MM.1S (cell line): Measurements from ENCODE around the gene SERPINB4.

Experiments
- CTCF ChIP-seq: fragments of 300-600 bp; sonication (generic); IDR thresholded peaks from 2 replicates; pipeline ENCODE4 v1.5.1; 2016; ENCODE audit warnings: antibody characterized with exemption, low read length, mixed read lengths
- EZH2 ChIP-seq: fragments of 300-600 bp; sonication (generic); optimal IDR thresholded peaks from 2 replicates; pipeline ENCODE3; 2017; ENCODE audit warnings: low read depth, mild to moderate bottlenecking, antibody characterized with exemption, low read length, mixed read lengths
- EZH2phosphoT487 ChIP-seq: fragments of 300-600 bp; sonication (generic); IDR thresholded peaks from 2 replicates; pipeline ENCODE4 v1.6.1; 2018; ENCODE audit warnings: antibody characterized with exemption, low read length

- TF ChIP-seq EZH2, result no peak
- TF ChIP-seq CTCF, result no peak
- TF ChIP-seq EZH2phosphoT487, result no peak
Measured at GRCh38 chr18:63683152-63683551, 39.1 kb upstream of the SERPINB4 start.
